Neural progenitor cell (in vitro differentiated cells): ENCODE measurements around the gene LEMD3.

Experiments used
- CTCF ChIP-seq: fragments of 200-600 bp; sonication (generic); IDR thresholded peaks from 2 replicates; pipeline ENCODE4 v1.5.1; 2017; ENCODE audit warnings: antibody characterized with exemption, mild to moderate bottlenecking
- EZH2 ChIP-seq: fragments of 200-600 bp; sonication (generic); IDR thresholded peaks from 2 replicates; pipeline ENCODE4 v1.6.1; 2017; ENCODE audit warnings: antibody characterized with exemption, mild to moderate bottlenecking, moderate library complexity
- EZH2phosphoT487 ChIP-seq: fragments of 200-600 bp; sonication (generic); IDR thresholded peaks from 2 replicates; pipeline ENCODE4 v1.6.1; 2017; ENCODE audit warnings: antibody characterized with exemption

- TF ChIP-seq CTCF (peak; percentile 72), EZH2phosphoT487 (peak; percentile 71), EZH2 (peak; percentile 90)
Observed at GRCh38 chr12:65121049-65121955, 48.1 kb upstream of the LEMD3 start, which contains the start of gene WIF1.
